ENCODE results near the gene IL1RAPL2.

Gene IL1RAPL2

GRCh38 chrX:104795804-104796203 is 229.8 kb downstream of the IL1RAPL2 start:
- no peak for TF ChIP-seq EZH2phosphoT487 (conservative IDR thresholded peaks at IDR 0.05; ENCODE audit: low read length)
- TF ChIP-seq, protein P1, sequence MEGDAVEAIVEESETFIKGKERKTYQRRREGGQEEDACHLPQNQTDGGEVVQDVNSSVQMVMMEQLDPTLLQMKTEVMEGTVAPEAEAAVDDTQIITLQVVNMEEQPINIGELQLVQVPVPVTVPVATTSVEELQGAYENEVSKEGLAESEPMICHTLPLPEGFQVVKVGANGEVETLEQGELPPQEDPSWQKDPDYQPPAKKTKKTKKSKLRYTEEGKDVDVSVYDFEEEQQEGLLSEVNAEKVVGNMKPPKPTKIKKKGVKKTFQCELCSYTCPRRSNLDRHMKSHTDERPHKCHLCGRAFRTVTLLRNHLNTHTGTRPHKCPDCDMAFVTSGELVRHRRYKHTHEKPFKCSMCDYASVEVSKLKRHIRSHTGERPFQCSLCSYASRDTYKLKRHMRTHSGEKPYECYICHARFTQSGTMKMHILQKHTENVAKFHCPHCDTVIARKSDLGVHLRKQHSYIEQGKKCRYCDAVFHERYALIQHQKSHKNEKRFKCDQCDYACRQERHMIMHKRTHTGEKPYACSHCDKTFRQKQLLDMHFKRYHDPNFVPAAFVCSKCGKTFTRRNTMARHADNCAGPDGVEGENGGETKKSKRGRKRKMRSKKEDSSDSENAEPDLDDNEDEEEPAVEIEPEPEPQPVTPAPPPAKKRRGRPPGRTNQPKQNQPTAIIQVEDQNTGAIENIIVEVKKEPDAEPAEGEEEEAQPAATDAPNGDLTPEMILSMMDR (IDR thresholded peaks at IDR 0.05; ENCODE audit: insufficient read depth, low read length, poor library complexity, severe bottlenecking): no peak
- no peaks in the 10 kb centered on the region for H3K79me2 ChIP-seq (ENCODE audit: insufficient read depth, low read length)
- no peaks in the 10 kb centered on the region for H3K9me3 ChIP-seq (ENCODE audit: insufficient read depth, low read length)
- no peaks in the 10 kb centered on the region for H3K27me3 ChIP-seq (ENCODE audit: low read length)
- no peaks in the 10 kb centered on the region for H3F3A ChIP-seq (ENCODE audit: insufficient read depth)
- H2AFZ ChIP-seq (ENCODE audit: low read depth, low read length, severe bottlenecking): no peak overlapping the region
- no peak overlapping the region for H3K9ac ChIP-seq (ENCODE audit: low read length)
- no peak overlapping the region for H3K4me3 ChIP-seq (ENCODE audit: insufficient read depth, low read length, poor library complexity, severe bottlenecking)
- H3K27ac ChIP-seq (ENCODE audit: low read depth, low read length): no peak overlapping the region
- no peaks in the 10 kb centered on the region for H4K20me1 ChIP-seq (ENCODE audit: low read depth, low read length)
- H3K4me2 ChIP-seq (ENCODE audit: low read depth, low read length, poor library complexity, severe bottlenecking): no peak overlapping the region
- no peaks in the 10 kb centered on the region for H3K9me2 ChIP-seq (replicated peaks; ENCODE audit: insufficient read depth, low read length)
- H3K36me3 ChIP-seq (ENCODE audit: low read length): no peaks in the 10 kb centered on the region

GRCh38 chrX:104803219-104803618 is 237.2 kb downstream of the IL1RAPL2 start:
- no peak overlapping the region for H3K9ac ChIP-seq (ENCODE audit: low read length)
- no peaks in the 10 kb centered on the region for H3F3A ChIP-seq (ENCODE audit: insufficient read depth)

GRCh38 chrX:104806346-104806745 is 240.3 kb downstream of the IL1RAPL2 start:
- Histone ChIP-seq H3K4me3 (ENCODE audit: insufficient read depth, low read length, poor library complexity, severe bottlenecking) (no peak overlapping the region), H3K4me2 (ENCODE audit: low read depth, low read length, poor library complexity, severe bottlenecking) (no peak overlapping the region), H3F3A (ENCODE audit: insufficient read depth) (no peaks in the 10 kb centered on the region), H3K9me3 (ENCODE audit: insufficient read depth, low read length) (no peaks in the 10 kb centered on the region), H3K9me2 (replicated peaks; ENCODE audit: insufficient read depth, low read length) (no peaks in the 10 kb centered on the region), H3K36me3 (ENCODE audit: low read length) (no peaks in the 10 kb centered on the region), H3K79me2 (ENCODE audit: insufficient read depth, low read length) (no peaks in the 10 kb centered on the region), H2AFZ (ENCODE audit: low read depth, low read length, severe bottlenecking) (no peak overlapping the region), H3K27me3 (ENCODE audit: low read length) (no peaks in the 10 kb centered on the region), H3K9ac (ENCODE audit: low read length) (no peak overlapping the region), H4K20me1 (ENCODE audit: low read depth, low read length) (no peaks in the 10 kb centered on the region), H3K27ac (ENCODE audit: low read depth, low read length) (no peak overlapping the region)
- TF ChIP-seq EZH2phosphoT487 (conservative IDR thresholded peaks at IDR 0.05; ENCODE audit: low read length): no peak
- TF ChIP-seq, protein P1 (IDR thresholded peaks at IDR 0.05; ENCODE audit: insufficient read depth, low read length, poor library complexity, severe bottlenecking): no peak

More at GRCh38 chrX:104803219-104803618, 237.2 kb downstream of the IL1RAPL2 start:
- Histone ChIP-seq H3K27ac (ENCODE audit: low read depth, low read length) (no peak overlapping the region), H2AFZ (ENCODE audit: low read depth, low read length, severe bottlenecking) (no peak overlapping the region), H3K27me3 (ENCODE audit: low read length) (no peaks in the 10 kb centered on the region), H3K4me2 (ENCODE audit: low read depth, low read length, poor library complexity, severe bottlenecking) (no peak overlapping the region), H3K79me2 (ENCODE audit: insufficient read depth, low read length) (no peaks in the 10 kb centered on the region), H3K9me3 (ENCODE audit: insufficient read depth, low read length) (no peaks in the 10 kb centered on the region), H3K36me3 (ENCODE audit: low read length) (no peaks in the 10 kb centered on the region), H3K4me3 (ENCODE audit: insufficient read depth, low read length, poor library complexity, severe bottlenecking) (no peak overlapping the region), H3K9me2 (replicated peaks; ENCODE audit: insufficient read depth, low read length) (no peaks in the 10 kb centered on the region), H4K20me1 (ENCODE audit: low read depth, low read length) (no peaks in the 10 kb centered on the region)
- TF ChIP-seq EZH2phosphoT487 (conservative IDR thresholded peaks at IDR 0.05; ENCODE audit: low read length): no peak
- TF ChIP-seq, protein P1 (IDR thresholded peaks at IDR 0.05; ENCODE audit: insufficient read depth, low read length, poor library complexity, severe bottlenecking): no peak

All from SU-DHL-6 (cell line).